Body of pancreas (tissue), 4 donors: ENCODE measurements around the gene VWDE.

ENCODE experiments used
- CTCF ChIP-seq, 7 experiments: fragments of 450-650 bp in 4 of 7; fragments of 200-600 bp in 3 of 7; sonication (generic) in 3 of 7; IDR thresholded peaks; one replicate each; pipeline ENCODE4 v1.5.1; 2016 to 2019; ENCODE audit warnings: antibody characterized with exemption in 7 of 7
- POLR2A ChIP-seq, 3 donors: fragments of 450-650 bp; IDR thresholded peaks; one replicate each; pipeline ENCODE4 v1.6.1; 2016; ENCODE audit warnings: antibody characterized with exemption in 3 of 3, mild to moderate bottlenecking in 2 of 3

- TF ChIP-seq CTCF (IDR thresholded peaks at IDR 0.05) (no peak), POLR2A (IDR thresholded peaks at IDR 0.05) (no peak)
These were observed 29.9 kb downstream of the VWDE start for GRCh38 chr7:12373580-12374263.
